HEK293 (cell line): ENCODE data around the gene PCDH1.

Source experiments
- TF ChIP-seq, protein P1 (sequence below): fragments of 450-650 bp; formaldehyde crosslinking; IDR thresholded peaks from 2 replicates; pipeline ENCODE4 v1.5.1; 2016; ENCODE audit warnings: missing biosample characterization, missing genetic modification characterization
- TF ChIP-seq, protein P2 (sequence below): fragments of 450-650 bp; formaldehyde crosslinking; conservative IDR thresholded peaks from 2 replicates; pipeline ENCODE4 v1.5.1; 2016; ENCODE audit warnings: low read depth, missing biosample characterization, missing genetic modification characterization

DNA sequence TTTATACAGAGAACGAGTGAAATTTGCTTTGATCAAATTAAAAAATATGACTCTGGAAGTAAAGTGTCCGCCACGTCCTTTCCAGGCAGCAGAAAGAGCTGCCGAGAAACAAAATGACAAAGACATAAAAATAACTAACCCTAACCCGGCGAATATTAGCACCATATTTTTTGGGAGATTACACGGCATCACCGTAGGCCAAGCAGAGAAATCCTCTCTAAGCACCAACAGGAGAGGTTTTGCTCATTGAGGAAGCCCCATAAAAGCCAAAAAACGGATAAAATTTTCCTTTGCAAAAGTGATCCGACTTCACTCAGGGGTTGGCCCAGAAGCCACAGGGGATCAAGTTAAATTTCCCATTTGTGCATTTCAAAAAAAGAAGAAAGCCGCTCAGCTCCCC lies 70.9 kb downstream of the PCDH1 start:
- TF ChIP-seq, protein P1, sequence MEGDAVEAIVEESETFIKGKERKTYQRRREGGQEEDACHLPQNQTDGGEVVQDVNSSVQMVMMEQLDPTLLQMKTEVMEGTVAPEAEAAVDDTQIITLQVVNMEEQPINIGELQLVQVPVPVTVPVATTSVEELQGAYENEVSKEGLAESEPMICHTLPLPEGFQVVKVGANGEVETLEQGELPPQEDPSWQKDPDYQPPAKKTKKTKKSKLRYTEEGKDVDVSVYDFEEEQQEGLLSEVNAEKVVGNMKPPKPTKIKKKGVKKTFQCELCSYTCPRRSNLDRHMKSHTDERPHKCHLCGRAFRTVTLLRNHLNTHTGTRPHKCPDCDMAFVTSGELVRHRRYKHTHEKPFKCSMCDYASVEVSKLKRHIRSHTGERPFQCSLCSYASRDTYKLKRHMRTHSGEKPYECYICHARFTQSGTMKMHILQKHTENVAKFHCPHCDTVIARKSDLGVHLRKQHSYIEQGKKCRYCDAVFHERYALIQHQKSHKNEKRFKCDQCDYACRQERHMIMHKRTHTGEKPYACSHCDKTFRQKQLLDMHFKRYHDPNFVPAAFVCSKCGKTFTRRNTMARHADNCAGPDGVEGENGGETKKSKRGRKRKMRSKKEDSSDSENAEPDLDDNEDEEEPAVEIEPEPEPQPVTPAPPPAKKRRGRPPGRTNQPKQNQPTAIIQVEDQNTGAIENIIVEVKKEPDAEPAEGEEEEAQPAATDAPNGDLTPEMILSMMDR: no peak
- TF ChIP-seq, protein P2, sequence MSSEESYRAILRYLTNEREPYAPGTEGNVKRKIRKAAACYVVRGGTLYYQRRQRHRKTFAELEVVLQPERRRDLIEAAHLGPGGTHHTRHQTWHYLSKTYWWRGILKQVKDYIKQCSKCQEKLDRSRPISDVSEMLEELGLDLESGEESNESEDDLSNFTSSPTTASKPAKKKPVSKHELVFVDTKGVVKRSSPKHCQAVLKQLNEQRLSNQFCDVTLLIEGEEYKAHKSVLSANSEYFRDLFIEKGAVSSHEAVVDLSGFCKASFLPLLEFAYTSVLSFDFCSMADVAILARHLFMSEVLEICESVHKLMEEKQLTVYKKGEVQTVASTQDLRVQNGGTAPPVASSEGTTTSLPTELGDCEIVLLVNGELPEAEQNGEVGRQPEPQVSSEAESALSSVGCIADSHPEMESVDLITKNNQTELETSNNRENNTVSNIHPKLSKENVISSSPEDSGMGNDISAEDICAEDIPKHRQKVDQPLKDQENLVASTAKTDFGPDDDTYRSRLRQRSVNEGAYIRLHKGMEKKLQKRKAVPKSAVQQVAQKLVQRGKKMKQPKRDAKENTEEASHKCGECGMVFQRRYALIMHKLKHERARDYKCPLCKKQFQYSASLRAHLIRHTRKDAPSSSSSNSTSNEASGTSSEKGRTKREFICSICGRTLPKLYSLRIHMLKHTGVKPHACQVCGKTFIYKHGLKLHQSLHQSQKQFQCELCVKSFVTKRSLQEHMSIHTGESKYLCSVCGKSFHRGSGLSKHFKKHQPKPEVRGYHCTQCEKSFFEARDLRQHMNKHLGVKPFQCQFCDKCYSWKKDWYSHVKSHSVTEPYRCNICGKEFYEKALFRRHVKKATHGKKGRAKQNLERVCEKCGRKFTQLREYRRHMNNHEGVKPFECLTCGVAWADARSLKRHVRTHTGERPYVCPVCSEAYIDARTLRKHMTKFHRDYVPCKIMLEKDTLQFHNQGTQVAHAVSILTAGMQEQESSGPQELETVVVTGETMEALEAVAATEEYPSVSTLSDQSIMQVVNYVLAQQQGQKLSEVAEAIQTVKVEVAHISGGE (tag by site-specific recombination): no peak
